Gastroesophageal sphincter (tissue), 3 donors: ENCODE measurements around the gene DCAF12.

Experiments
- CTCF ChIP-seq, 4 experiments: fragments of 200-600 bp in 2 of 4; fragments of 450-650 bp in 2 of 4; sonication (generic) in 1 of 4; IDR thresholded peaks; one replicate each; pipeline ENCODE4 v1.5.1; 2017 to 2019; ENCODE audit warnings: antibody characterized with exemption in 4 of 4, mild to moderate bottlenecking in 2 of 4, moderate library complexity in 2 of 4
- POLR2A ChIP-seq, 2 donors: fragments of 450-650 bp; IDR thresholded peaks; one replicate each; pipeline ENCODE4 v1.6.1; 2017; ENCODE audit warnings: antibody characterized with exemption in 2 of 2, mild to moderate bottlenecking in 2 of 2, moderate library complexity in 1 of 2
- POLR2AphosphoS5 ChIP-seq: sonication (generic); formaldehyde crosslinking; IDR thresholded peaks from one replicate; pipeline ENCODE4 v1.6.1; 2017; ENCODE audit warnings: antibody characterized with exemption

- TF ChIP-seq POLR2A (IDR thresholded peaks at IDR 0.05) = no peak
- TF ChIP-seq CTCF (IDR thresholded peaks at IDR 0.05) = no peak
- TF ChIP-seq POLR2AphosphoS5 = no peak
Measured at GRCh38 chr9:34143116-34143515, 16.6 kb upstream of the DCAF12 start.
